ENCODE data around the gene DDR1. TPM values are rescaled to one million over a fixed set of nuclear protein-coding genes. Genes with fewer than 3 reads are reported as not detected.

The DDR1 gene
- total and polyA plus RNA-seq, 2 experiments from 2014 or later = 58.3 to 154 TPM

DNA sequence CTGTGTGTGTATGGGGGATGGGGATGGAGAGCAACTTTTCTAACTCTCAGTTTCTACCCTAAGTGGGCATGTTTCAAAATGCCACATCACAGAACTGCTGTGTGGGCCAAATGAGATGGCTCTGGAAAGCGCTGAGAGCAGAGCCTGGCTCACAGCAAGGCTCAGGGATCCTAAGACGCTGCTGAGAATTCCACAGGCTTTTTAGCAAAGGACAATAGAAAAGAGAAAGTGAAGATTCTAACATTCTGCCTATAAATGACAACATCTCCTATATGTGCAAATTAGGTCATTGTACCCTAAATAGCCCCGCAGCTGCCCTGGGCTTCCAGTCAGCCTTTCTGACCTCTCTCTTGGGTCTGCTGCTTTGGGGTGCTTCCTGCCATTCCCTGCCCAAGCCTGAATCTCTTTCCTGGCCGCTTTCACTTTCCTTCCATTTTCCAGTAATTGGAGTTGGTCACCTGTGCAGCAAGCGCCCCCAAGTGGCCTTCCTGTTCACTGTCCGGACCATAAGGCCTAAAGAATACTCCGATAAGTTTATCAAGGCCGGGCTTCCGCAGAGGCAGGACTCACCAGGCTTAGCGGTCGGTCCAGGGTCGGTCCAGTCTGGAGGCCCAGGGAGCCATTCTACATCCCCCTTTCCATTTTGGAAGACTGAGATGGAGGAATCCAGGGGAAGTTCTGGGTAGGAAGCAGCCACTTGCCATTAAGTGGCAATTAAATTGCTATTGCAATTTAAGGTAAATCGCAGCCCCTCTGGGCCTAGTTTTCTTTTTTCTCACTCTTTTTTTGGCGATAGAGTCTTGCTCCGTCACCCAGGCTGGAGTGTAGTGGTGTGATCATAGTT is 6.7 kb upstream of the DDR1 start:
- Mint-ChIP-seq H3K9me3 (peaks cover 14% of the 10 kb centered on the region), H3K27ac (peak overlapping the region; percentile 78; the same call in 1 of the 2 replicates), H3K4me3 (peak overlapping the region; percentile 32; the same call in 1 of the 3 replicates), H3K27me3 (ENCODE audit: insufficient read depth, low read depth, poor library complexity) (peaks cover 26% of the 10 kb centered on the region), H3K4me1 (peaks cover 49% of the 10 kb centered on the region), H3K36me3 (ENCODE audit: low read depth) (peaks cover 20% of the 10 kb centered on the region)
- peaks cover 7% of the 10 kb centered on the region; the same call in 1 of the 2 replicates for H3K79me2 ChIP-seq (replicated peaks; ENCODE audit: insufficient read depth)
- 0 out of 2 replicates have a peak overlapping the region, but pooled peaks have one; percentile 16 for H3K4me2 ChIP-seq
- no peaks in the 10 kb centered on the region for H3K27me3 ChIP-seq (ENCODE audit: insufficient read depth)
- DNase-seq (ENCODE audit: low spot score) (peak; percentile 97), ATAC-seq (peak; percentile 42)
- H3K4me3 ChIP-seq = no peak overlapping the region
- H3K9me2 ChIP-seq (ENCODE audit: insufficient read depth) = peaks cover 20% of the 10 kb centered on the region
- H3K36me3 ChIP-seq (ENCODE audit: insufficient read depth) = no peaks in the 10 kb centered on the region
- TF ChIP-seq, protein P1, sequence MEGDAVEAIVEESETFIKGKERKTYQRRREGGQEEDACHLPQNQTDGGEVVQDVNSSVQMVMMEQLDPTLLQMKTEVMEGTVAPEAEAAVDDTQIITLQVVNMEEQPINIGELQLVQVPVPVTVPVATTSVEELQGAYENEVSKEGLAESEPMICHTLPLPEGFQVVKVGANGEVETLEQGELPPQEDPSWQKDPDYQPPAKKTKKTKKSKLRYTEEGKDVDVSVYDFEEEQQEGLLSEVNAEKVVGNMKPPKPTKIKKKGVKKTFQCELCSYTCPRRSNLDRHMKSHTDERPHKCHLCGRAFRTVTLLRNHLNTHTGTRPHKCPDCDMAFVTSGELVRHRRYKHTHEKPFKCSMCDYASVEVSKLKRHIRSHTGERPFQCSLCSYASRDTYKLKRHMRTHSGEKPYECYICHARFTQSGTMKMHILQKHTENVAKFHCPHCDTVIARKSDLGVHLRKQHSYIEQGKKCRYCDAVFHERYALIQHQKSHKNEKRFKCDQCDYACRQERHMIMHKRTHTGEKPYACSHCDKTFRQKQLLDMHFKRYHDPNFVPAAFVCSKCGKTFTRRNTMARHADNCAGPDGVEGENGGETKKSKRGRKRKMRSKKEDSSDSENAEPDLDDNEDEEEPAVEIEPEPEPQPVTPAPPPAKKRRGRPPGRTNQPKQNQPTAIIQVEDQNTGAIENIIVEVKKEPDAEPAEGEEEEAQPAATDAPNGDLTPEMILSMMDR (conservative IDR thresholded peaks at IDR 0.05; ENCODE audit: low read depth in 2 of 2) = peak; percentile 96
- no peak for TF ChIP-seq ZNF114 (CRISPR knock-in tag; IDR thresholded peaks at IDR 0.05)
- H3K4me1 ChIP-seq (ENCODE audit: insufficient read depth) = peaks cover 31% of the 10 kb centered on the region
- H3F3A ChIP-seq (replicated peaks; ENCODE audit: low read depth) = peaks cover 20% of the 10 kb centered on the region
- H2AFZ ChIP-seq = peak overlapping the region; percentile 1
- no peak overlapping the region for H3K27ac ChIP-seq (ENCODE audit: low read depth)
- H4K20me1 ChIP-seq (replicated peaks; ENCODE audit: insufficient read depth) = no peaks in the 10 kb centered on the region

DNA sequence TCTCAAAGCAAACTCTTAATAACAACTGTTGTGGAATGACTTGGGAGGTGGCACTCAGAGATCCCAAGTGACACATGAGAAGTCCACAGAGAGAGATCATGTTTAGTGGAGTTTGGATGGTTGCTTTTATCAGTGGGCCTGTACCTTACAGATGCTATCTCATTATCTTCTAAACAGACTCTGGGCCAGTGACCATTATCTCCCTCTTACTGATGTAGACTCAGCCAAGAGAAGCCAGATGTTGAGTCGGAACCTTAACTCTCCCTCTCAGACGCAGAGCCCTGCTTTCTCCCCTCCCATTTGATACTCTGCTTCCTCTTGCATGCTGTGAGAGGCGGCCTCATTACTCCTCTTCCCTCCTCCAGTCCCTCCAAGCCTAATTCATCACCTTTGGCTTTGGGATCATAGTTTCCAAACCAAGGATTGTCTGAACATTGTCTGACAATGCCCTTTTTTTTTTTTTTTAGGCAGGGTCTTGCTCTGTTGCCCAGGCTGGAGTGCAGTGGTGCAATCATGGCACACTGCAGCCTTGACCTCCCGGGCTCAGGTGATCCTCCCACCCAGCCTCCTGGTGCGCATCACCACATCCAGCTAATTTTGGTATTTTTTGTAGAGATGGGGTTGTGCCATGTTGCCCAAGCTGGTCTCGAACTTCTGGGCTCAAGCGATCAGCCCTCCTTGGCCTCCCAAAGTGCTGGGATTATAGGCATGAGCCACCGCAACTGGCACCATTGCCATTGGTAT is 4.5 kb upstream of the DDR1 start:
- no peaks in the 10 kb centered on the region for H3K36me3 ChIP-seq (ENCODE audit: insufficient read depth)
- Mint-ChIP-seq H3K4me1 (peaks cover 59% of the 10 kb centered on the region), H3K36me3 (ENCODE audit: low read depth) (peaks cover 8% of the 10 kb centered on the region), H3K27ac (no peak overlapping the region), H3K4me3 (peak overlapping the region; percentile 79), H3K27me3 (ENCODE audit: insufficient read depth, low read depth, poor library complexity) (peaks cover 29% of the 10 kb centered on the region), H3K9me3 (peaks cover 4% of the 10 kb centered on the region; the same call in 2 of the 3 replicates)
- no peaks in the 10 kb centered on the region for H3K27me3 ChIP-seq (ENCODE audit: insufficient read depth)
- DNase-seq (ENCODE audit: low spot score) (no peak), ATAC-seq (no peak)
- H3K4me1 ChIP-seq (ENCODE audit: insufficient read depth) = peaks cover 39% of the 10 kb centered on the region
- H3K79me2 ChIP-seq (replicated peaks; ENCODE audit: insufficient read depth) = peaks cover 20% of the 10 kb centered on the region
- H3K27ac ChIP-seq (ENCODE audit: low read depth) = peak overlapping the region; percentile 97
- H3K4me2 ChIP-seq = peak overlapping the region; percentile 100
- H4K20me1 ChIP-seq (replicated peaks; ENCODE audit: insufficient read depth) = no peaks in the 10 kb centered on the region
- H2AFZ ChIP-seq = peak overlapping the region; percentile 15
- peak overlapping the region; percentile 92; the same call in 1 of the 2 replicates for H3K4me3 ChIP-seq
- peaks cover 29% of the 10 kb centered on the region for H3F3A ChIP-seq (replicated peaks; ENCODE audit: low read depth)
- peaks cover 10% of the 10 kb centered on the region; the same call in 1 of the 2 replicates for H3K9me2 ChIP-seq (ENCODE audit: insufficient read depth)
- TF ChIP-seq, protein P2, sequence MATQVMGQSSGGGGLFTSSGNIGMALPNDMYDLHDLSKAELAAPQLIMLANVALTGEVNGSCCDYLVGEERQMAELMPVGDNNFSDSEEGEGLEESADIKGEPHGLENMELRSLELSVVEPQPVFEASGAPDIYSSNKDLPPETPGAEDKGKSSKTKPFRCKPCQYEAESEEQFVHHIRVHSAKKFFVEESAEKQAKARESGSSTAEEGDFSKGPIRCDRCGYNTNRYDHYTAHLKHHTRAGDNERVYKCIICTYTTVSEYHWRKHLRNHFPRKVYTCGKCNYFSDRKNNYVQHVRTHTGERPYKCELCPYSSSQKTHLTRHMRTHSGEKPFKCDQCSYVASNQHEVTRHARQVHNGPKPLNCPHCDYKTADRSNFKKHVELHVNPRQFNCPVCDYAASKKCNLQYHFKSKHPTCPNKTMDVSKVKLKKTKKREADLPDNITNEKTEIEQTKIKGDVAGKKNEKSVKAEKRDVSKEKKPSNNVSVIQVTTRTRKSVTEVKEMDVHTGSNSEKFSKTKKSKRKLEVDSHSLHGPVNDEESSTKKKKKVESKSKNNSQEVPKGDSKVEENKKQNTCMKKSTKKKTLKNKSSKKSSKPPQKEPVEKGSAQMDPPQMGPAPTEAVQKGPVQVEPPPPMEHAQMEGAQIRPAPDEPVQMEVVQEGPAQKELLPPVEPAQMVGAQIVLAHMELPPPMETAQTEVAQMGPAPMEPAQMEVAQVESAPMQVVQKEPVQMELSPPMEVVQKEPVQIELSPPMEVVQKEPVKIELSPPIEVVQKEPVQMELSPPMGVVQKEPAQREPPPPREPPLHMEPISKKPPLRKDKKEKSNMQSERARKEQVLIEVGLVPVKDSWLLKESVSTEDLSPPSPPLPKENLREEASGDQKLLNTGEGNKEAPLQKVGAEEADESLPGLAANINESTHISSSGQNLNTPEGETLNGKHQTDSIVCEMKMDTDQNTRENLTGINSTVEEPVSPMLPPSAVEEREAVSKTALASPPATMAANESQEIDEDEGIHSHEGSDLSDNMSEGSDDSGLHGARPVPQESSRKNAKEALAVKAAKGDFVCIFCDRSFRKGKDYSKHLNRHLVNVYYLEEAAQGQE (IDR thresholded peaks at IDR 0.05; ENCODE audit: unreplicated experiment) = no peak
- TF ChIP-seq, protein P3, sequence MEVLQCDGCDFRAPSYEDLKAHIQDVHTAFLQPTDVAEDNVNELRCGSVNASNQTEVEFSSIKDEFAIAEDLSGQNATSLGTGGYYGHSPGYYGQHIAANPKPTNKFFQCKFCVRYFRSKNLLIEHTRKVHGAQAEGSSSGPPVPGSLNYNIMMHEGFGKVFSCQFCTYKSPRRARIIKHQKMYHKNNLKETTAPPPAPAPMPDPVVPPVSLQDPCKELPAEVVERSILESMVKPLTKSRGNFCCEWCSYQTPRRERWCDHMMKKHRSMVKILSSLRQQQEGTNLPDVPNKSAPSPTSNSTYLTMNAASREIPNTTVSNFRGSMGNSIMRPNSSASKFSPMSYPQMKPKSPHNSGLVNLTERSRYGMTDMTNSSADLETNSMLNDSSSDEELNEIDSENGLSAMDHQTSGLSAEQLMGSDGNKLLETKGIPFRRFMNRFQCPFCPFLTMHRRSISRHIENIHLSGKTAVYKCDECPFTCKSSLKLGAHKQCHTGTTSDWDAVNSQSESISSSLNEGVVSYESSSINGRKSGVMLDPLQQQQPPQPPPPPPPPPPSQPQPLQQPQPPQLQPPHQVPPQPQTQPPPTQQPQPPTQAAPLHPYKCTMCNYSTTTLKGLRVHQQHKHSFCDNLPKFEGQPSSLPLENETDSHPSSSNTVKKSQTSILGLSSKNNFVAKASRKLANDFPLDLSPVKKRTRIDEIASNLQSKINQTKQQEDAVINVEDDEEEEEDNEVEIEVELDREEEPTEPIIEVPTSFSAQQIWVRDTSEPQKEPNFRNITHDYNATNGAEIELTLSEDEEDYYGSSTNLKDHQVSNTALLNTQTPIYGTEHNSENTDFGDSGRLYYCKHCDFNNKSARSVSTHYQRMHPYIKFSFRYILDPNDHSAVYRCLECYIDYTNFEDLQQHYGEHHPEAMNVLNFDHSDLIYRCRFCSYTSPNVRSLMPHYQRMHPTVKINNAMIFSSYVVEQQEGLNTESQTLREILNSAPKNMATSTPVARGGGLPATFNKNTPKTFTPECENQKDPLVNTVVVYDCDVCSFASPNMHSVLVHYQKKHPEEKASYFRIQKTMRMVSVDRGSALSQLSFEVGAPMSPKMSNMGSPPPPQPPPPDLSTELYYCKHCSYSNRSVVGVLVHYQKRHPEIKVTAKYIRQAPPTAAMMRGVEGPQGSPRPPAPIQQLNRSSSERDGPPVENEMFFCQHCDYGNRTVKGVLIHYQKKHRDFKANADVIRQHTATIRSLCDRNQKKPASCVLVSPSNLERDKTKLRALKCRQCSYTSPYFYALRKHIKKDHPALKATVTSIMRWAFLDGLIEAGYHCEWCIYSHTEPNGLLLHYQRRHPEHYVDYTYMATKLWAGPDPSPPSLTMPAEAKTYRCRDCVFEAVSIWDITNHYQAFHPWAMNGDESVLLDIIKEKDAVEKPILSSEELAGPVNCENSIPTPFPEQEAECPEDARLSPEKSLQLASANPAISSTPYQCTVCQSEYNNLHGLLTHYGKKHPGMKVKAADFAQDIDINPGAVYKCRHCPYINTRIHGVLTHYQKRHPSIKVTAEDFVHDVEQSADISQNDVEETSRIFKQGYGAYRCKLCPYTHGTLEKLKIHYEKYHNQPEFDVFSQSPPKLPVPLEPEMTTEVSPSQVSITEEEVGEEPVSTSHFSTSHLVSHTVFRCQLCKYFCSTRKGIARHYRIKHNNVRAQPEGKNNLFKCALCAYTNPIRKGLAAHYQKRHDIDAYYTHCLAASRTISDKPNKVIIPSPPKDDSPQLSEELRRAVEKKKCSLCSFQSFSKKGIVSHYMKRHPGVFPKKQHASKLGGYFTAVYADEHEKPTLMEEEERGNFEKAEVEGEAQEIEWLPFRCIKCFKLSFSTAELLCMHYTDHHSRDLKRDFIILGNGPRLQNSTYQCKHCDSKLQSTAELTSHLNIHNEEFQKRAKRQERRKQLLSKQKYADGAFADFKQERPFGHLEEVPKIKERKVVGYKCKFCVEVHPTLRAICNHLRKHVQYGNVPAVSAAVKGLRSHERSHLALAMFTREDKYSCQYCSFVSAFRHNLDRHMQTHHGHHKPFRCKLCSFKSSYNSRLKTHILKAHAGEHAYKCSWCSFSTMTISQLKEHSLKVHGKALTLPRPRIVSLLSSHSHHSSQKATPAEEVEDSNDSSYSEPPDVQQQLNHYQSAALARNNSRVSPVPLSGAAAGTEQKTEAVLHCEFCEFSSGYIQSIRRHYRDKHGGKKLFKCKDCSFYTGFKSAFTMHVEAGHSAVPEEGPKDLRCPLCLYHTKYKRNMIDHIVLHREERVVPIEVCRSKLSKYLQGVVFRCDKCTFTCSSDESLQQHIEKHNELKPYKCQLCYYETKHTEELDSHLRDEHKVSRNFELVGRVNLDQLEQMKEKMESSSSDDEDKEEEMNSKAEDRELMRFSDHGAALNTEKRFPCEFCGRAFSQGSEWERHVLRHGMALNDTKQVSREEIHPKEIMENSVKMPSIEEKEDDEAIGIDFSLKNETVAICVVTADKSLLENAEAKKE (CRISPR knock-in tag; IDR thresholded peaks at IDR 0.05) = no peak
- TF ChIP-seq, protein P4, sequence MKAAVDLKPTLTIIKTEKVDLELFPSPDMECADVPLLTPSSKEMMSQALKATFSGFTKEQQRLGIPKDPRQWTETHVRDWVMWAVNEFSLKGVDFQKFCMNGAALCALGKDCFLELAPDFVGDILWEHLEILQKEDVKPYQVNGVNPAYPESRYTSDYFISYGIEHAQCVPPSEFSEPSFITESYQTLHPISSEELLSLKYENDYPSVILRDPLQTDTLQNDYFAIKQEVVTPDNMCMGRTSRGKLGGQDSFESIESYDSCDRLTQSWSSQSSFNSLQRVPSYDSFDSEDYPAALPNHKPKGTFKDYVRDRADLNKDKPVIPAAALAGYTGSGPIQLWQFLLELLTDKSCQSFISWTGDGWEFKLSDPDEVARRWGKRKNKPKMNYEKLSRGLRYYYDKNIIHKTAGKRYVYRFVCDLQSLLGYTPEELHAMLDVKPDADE (IDR thresholded peaks at IDR 0.05) = no peak

Data from GM23338 (cell line).